H1 (cell line): Measurements from ENCODE around the gene CALD1. TPM values are rescaled to one million over a fixed set of nuclear protein-coding genes. Genes with fewer than 3 reads are reported as not detected.

Experiments
- ATF2 ChIP-seq: IDR thresholded peaks from 2 replicates; pipeline ENCODE4 v1.6.1; 2012; ENCODE audit warnings: low read length, inconsistent platforms
- CHD7 ChIP-seq: fragments of 300-600 bp; sonication (generic); IDR thresholded peaks from 2 replicates; pipeline ENCODE4 v1.7.1; 2012; ENCODE audit warnings: low read length, moderate library complexity, mild to moderate bottlenecking, inconsistent platforms; ENCODE audit not compliant: insufficient replicate concordance
- CTBP2 ChIP-seq: IDR thresholded peaks from 2 replicates; pipeline ENCODE4 v1.7.0; 2011; ENCODE audit warnings: borderline replicate concordance, mild to moderate bottlenecking, moderate library complexity, mixed read lengths, low read length; ENCODE audit not compliant: insufficient read depth, insufficient read length
- SIX5 ChIP-seq: IDR thresholded peaks from 2 replicates; pipeline ENCODE4 v1.6.1; 2011; ENCODE audit warnings: mild to moderate bottlenecking, low read depth, low read length
- YY1 ChIP-seq: IDR thresholded peaks from 2 replicates; pipeline ENCODE4 v1.6.1; 2011; ENCODE audit warnings: low read depth, mild to moderate bottlenecking, low read length
- polyA plus RNA-seq, 7 experiments: library from polyadenylated mRNA; depleted of rRNA in 3 of 7; stranded (reverse) in 5 of 7; unstranded in 2 of 7; fragments of >200 nt in 5 of 7; fragments of 200-250 nt in 2 of 7; gene quantifications; 1 replicate in 5 of 7; 2 replicates in 1 of 7; 4 replicates in 1 of 7; pipeline versions ENCODE4 v1.2.1 to v1.2.3, GENCODE V29; 2011 to 2013; ENCODE audit warnings: missing spikeins in 2 of 7, mixed read lengths in 2 of 7
- total RNA-seq: library from RNA; stranded (reverse); fragmentation: NEBNext Ultra II Directional; extraction: Animal tissue kit (Norgen Biotek cat#: 25700); gene quantifications from 2 replicates; pipeline ENCODE4 v1.2.1, GENCODE V29; 2021

The CALD1 gene
- total and polyA plus RNA-seq, 2 of the 8 experiments (the other 6 are each of a cell fraction or from before 2014, with no cell fraction given) = 34.3 to 177 TPM

GRCh38 chr7:134814730-134815364, 35.4 kb downstream of the CALD1 start (continued):
- TF ChIP-seq CHD7 = no peak
- TF ChIP-seq CTBP2 = no peak
- no peak for TF ChIP-seq YY1
- no peak for TF ChIP-seq ATF2
- no peak for TF ChIP-seq SIX5
